Small intestine (tissue), 16 donors: ENCODE measurements around the gene KPNA6. TPM values are rescaled to one million over a fixed set of nuclear protein-coding genes. Genes with fewer than 3 reads are reported as not detected.
"Not testable (repeated sequence)": the region's sequence is repeated elsewhere in the genome, so short reads cannot be mapped to it uniquely, and the experiment has no call there.

ENCODE experiments used
- DNase-seq, 2 donors: peaks; one replicate each; pipeline versions ENCODE4 v3.0.0 to v3.0.0-alpha.2; 2013
- FAIRE-seq: peaks from 2 replicates; lab custom pipeline; 2012; peaks lifted over from hg19 to GRCh38; lab: Jason Lieb, UNC
- H3K27ac ChIP-seq, 3 donors: one replicate each; pipeline ENCODE4 v1.5.1; 2013; ENCODE audit warnings: low read length in 2 of 3, mild to moderate bottlenecking in 2 of 3, control low read depth in 1 of 3, inconsistent platforms in 1 of 3, low read depth in 1 of 3, moderate library complexity in 1 of 3
- H3K27me3 ChIP-seq, 3 donors: one replicate each; pipeline ENCODE4 v1.6.1; 2013; ENCODE audit warnings: low read length in 3 of 3, inconsistent platforms in 1 of 3; ENCODE audit not compliant: control insufficient read depth in 3 of 3, insufficient read depth in 3 of 3
- H3K36me3 ChIP-seq, 3 donors: one replicate each; pipeline ENCODE4 v1.6.1; 2013; ENCODE audit warnings: low read length in 3 of 3, inconsistent platforms in 1 of 3, low read depth in 1 of 3, mild to moderate bottlenecking in 1 of 3, moderate library complexity in 1 of 3; ENCODE audit not compliant: control insufficient read depth in 3 of 3, insufficient read depth in 2 of 3
- H3K4me1 ChIP-seq, 3 donors: one replicate each; pipeline ENCODE4 v1.6.1; 2013; ENCODE audit warnings: low read length in 2 of 3, inconsistent platforms in 1 of 3, low read depth in 1 of 3, mild to moderate bottlenecking in 1 of 3, moderate library complexity in 1 of 3; ENCODE audit not compliant: control insufficient read depth in 3 of 3, insufficient read depth in 2 of 3
- H3K4me3 ChIP-seq, 3 donors: one replicate each; pipeline ENCODE4 v1.5.1; 2013; ENCODE audit warnings: low read length in 3 of 3, control low read depth in 1 of 3, inconsistent platforms in 1 of 3, low read depth in 1 of 3, mild to moderate bottlenecking in 1 of 3, moderate library complexity in 1 of 3
- H3K9me3 ChIP-seq, 2 donors: one replicate each; pipeline ENCODE4 v1.6.1; 2013; ENCODE audit warnings: low read depth in 1 of 2, low read length in 1 of 2; ENCODE audit not compliant: control insufficient read depth in 2 of 2, insufficient read depth in 1 of 2
- WGBS, 3 donors: extraction: QIAGEN DNeasy Blood & Tissue Kit; methylation state at CpG; one replicate each; pipeline ENCODE4 v1.1.7; 2013; 5-methylcytosine and 5-hydroxymethylcytosine counted together
- long read RNA-seq, 10 donors: transcript quantifications; one replicate each; lab custom pipeline, GENCODE V29; 2026
- polyA plus RNA-seq, 4 donors: library from polyadenylated mRNA; stranded (reverse) in 3 of 4; unstranded in 1 of 4; fragments of 200-250 nt in 3 of 4; fragments of 120-200 nt in 1 of 4; gene quantifications; one replicate each; pipeline versions ENCODE4 v1.2.1 to v1.2.3, GENCODE V29; 2013
- donor health status: healthy with polysubstance abuse.
- donor health status: control.
- donor health status: control.
- donor health status: Bipolar disorder and iron deficiency.
- donor health status: healthy.

KPNA6 gene
- 10 to 100 TPM in 2 of 4 donors, 1 to 10 TPM in 2; 5.4 to 25.6 (median 9.1) TPM for polyA plus RNA-seq
- long read RNA-seq, donor 1 = 0 reads
- long read RNA-seq, donor 2, full-length matches to known transcripts = 3 of 14 reads
- long read RNA-seq, donor 2, partial matches to known transcripts = 11 of 14 reads
- long read RNA-seq, donor 2, other reads (novel, unspliced or antisense) = 0 of 14 reads
- long read RNA-seq, donor 3, full-length matches to known transcripts = 1 of 1 reads
- long read RNA-seq, donor 3, partial matches to known transcripts = 0 of 1 reads
- long read RNA-seq, donor 3, other reads (novel, unspliced or antisense) = 0 of 1 reads
- long read RNA-seq, donor 4 = 0 reads
- long read RNA-seq, donor 5, full-length matches to known transcripts = 1 of 1 reads
- long read RNA-seq, donor 5, partial matches to known transcripts = 0 of 1 reads
- long read RNA-seq, donor 5, other reads (novel, unspliced or antisense) = 0 of 1 reads
- long read RNA-seq, donor 6, full-length matches to known transcripts = 3 of 3 reads
- long read RNA-seq, donor 6, partial matches to known transcripts = 0 of 3 reads
- long read RNA-seq, donor 6, other reads (novel, unspliced or antisense) = 0 of 3 reads
- long read RNA-seq, donor 7 = 0 reads
- long read RNA-seq, donor 8 = 0 reads
- long read RNA-seq, donor 9 = 0 reads
- long read RNA-seq, donor 10, full-length matches to known transcripts = 3 of 15 reads
- long read RNA-seq, donor 10, partial matches to known transcripts = 12 of 15 reads
- long read RNA-seq, donor 10, other reads (novel, unspliced or antisense) = 0 of 15 reads

- no peaks in the 10 kb centered on the region for H3K9me3 ChIP-seq
- H3K4me3 ChIP-seq = peak within 1 kb of the TSS; percentile 75 to 100 (median 83)
- FAIRE-seq (no peak), DNase-seq (peak; percentile 96 to 98)
- peak within 1 kb of the TSS; percentile 73 to 97 (median 92) for H3K27ac ChIP-seq
- H3K27me3 ChIP-seq = no peaks in the 10 kb centered on the region
- H3K36me3 ChIP-seq = peaks cover 0 to 6% (median 0%) of the 10 kb centered on the region in 3 donors
- WGBS, 3 donors = 0% methylated on average over 44 to 45 of the region's 45 CpGs
- H3K4me1 ChIP-seq = peaks cover 0 to 12% (median 2%) of the 10 kb centered on the region in 3 donors
These were observed at the start of gene KPNA6 for GRCh38 chr1:32107742-32108661. TSS of gene KPNA6 (plus strand) at chr1:32108056. CDS start at chr1:32108131, 75 bp downstream.

DNA sequence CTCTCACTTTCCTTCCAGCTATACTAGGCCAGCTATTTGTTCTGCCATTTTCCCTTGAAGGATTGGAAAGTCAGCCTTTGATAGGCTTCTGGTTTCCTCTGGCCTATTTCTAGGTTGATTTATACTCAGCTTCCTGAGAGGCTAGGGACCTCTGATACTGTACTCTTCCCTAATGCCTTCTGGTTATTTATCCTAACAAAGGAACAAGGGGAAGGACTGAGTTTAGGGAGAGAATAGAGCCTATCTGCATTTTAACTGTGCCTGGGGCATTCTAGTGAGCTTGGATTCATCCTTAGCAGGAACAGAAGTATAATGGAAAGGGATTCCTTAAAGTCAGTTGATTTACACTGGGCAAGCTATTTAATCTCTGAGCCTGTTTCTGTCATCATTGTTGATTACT lies 46.9 kb upstream of the KPNA6 start:
- no peak overlapping the region for H3K4me3 ChIP-seq
- FAIRE-seq (no peak), DNase-seq (no peak)
- H3K9me3 ChIP-seq = no peaks in the 10 kb centered on the region
- peaks cover 0 to 7% (median 0%) of the 10 kb centered on the region in 3 donors for H3K4me1 ChIP-seq
- peaks cover 13 to 50% (median 13%) of the 10 kb centered on the region in 3 donors for H3K36me3 ChIP-seq
- no peak overlapping the region for H3K27ac ChIP-seq
- H3K27me3 ChIP-seq = no peaks in the 10 kb centered on the region

- peaks cover 0 to 9% (median 0%) of the 10 kb centered on the region in 3 donors for H3K4me1 ChIP-seq
- peak overlapping the region in 2 of 3 donors; percentile 32 to 52 for H3K27ac ChIP-seq
- 81 to 88% (median 84%) methylated on average over 4 of the region's 4 CpGs for WGBS, 3 donors
- no peak overlapping the region for H3K4me3 ChIP-seq
- no peaks in the 10 kb centered on the region for H3K9me3 ChIP-seq
- H3K27me3 ChIP-seq = no peaks in the 10 kb centered on the region
- DNase-seq = no peak
- H3K36me3 ChIP-seq = peaks cover 8 to 39% (median 10%) of the 10 kb centered on the region in 3 donors
- no peak for FAIRE-seq
These were observed 45.0 kb upstream of the KPNA6 start for GRCh38 chr1:32062867-32063230.

DNA sequence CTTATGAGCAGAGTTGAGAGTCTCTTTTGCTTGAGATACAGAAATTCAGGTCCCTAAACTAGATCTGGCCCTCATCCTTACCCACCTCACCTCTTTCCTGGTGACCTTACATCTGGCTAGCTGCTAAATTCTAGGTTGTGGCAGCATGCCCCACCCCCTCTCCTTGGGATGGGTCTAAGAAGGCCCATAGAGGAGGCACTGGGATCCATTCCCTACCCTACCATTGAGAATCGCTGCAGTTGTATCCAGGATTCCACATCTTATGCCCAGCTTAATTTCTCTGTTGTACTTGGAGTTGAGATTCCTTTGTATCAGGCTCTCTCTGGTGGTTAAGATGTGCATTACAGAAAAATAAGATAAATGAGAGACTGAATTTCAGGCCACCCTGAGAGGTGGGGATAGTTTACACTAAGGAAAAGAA lies 44.6 kb upstream of the KPNA6 start:
- Histone ChIP-seq H3K4me1 (peaks cover 0 to 9% (median 0%) of the 10 kb centered on the region in 3 donors), H3K4me3 (no peak overlapping the region), H3K27me3 (no peaks in the 10 kb centered on the region), H3K36me3 (peaks cover 5 to 35% (median 8%) of the 10 kb centered on the region in 3 donors), H3K27ac (peak overlapping the region in 2 of 3 donors; percentile 32 to 52), H3K9me3 (no peaks in the 10 kb centered on the region)
- WGBS, 3 donors = 19 to 36% (median 25%) methylated on average over 1 of the region's 1 CpG
- DNase-seq (peak; percentile 56 to 59), FAIRE-seq (no peak)

GRCh38 chr1:32065613-32066488 lies 42.0 kb upstream of the KPNA6 start:
- Histone ChIP-seq H3K27ac (peak overlapping the region in 1 of 3 donors; percentile 50), H3K36me3 (peaks cover 0 to 14% (median 0%) of the 10 kb centered on the region in 3 donors)
- not testable (repeated sequence) for FAIRE-seq, H3K27me3 ChIP-seq, H3K4me3 ChIP-seq, DNase-seq, H3K9me3 ChIP-seq, H3K4me1 ChIP-seq
- 31 to 60% (median 40%) methylated on average over 21 of the region's 21 CpGs for WGBS, 3 donors

DNA sequence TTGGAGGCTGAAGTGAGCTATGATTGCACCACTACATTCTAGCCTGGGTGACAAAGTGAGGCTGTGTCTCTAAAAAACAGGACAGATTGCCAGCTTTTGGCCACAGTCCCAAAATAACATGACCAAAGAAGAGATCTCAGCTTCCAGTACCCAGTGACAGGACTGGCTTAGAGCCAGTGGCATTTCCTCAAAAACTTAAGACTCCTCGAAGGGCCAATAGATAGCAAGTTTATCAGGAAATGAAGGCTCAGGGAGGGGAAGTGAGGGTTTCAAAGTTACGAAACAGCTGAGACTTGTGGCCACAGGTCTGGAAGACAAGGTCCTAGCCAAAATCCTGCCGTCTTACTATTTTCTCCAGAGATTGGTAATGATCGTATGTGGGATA lies 41.4 kb upstream of the KPNA6 start:
- peaks cover 0 to 13% (median 0%) of the 10 kb centered on the region in 3 donors for H3K36me3 ChIP-seq
- no peak for FAIRE-seq
- WGBS, 3 donors = 1 to 5% (median 2%) methylated on average over 4 of the region's 4 CpGs
- DNase-seq = peak; percentile 40 to 41
- H3K4me3 ChIP-seq = no peak overlapping the region
- H3K4me1 ChIP-seq = peaks cover 0 to 9% (median 0%) of the 10 kb centered on the region in 3 donors
- peak overlapping the region in 1 of 3 donors; percentile 50 for H3K27ac ChIP-seq
- no peaks in the 10 kb centered on the region for H3K9me3 ChIP-seq
- no peaks in the 10 kb centered on the region for H3K27me3 ChIP-seq

GRCh38 chr1:32068957-32069588 lies 38.8 kb upstream of the KPNA6 start:
- Histone ChIP-seq H3K27me3 (no peaks in the 10 kb centered on the region), H3K36me3 (peaks cover 0 to 2% (median 0%) of the 10 kb centered on the region in 3 donors), H3K27ac (no peak overlapping the region), H3K4me1 (peaks cover 0 to 14% (median 3%) of the 10 kb centered on the region in 3 donors), H3K4me3 (no peak overlapping the region), H3K9me3 (no peaks in the 10 kb centered on the region)
- no peak for FAIRE-seq
- DNase-seq = no peak
- 84 to 91% (median 91%) methylated on average over 5 of the region's 5 CpGs for WGBS, 3 donors
